GM12874 (cell line): ENCODE data around the gene SS18L1.

ENCODE experiments used
- TF ChIP-seq, protein P1 (sequence below): IDR thresholded peaks from 2 replicates; pipeline ENCODE4 v1.5.1; 2011; ENCODE audit warnings: low read depth, mild to moderate bottlenecking, control low read depth, low read length, moderate library complexity; ENCODE audit not compliant: insufficient read depth

Gene SS18L1

DNA sequence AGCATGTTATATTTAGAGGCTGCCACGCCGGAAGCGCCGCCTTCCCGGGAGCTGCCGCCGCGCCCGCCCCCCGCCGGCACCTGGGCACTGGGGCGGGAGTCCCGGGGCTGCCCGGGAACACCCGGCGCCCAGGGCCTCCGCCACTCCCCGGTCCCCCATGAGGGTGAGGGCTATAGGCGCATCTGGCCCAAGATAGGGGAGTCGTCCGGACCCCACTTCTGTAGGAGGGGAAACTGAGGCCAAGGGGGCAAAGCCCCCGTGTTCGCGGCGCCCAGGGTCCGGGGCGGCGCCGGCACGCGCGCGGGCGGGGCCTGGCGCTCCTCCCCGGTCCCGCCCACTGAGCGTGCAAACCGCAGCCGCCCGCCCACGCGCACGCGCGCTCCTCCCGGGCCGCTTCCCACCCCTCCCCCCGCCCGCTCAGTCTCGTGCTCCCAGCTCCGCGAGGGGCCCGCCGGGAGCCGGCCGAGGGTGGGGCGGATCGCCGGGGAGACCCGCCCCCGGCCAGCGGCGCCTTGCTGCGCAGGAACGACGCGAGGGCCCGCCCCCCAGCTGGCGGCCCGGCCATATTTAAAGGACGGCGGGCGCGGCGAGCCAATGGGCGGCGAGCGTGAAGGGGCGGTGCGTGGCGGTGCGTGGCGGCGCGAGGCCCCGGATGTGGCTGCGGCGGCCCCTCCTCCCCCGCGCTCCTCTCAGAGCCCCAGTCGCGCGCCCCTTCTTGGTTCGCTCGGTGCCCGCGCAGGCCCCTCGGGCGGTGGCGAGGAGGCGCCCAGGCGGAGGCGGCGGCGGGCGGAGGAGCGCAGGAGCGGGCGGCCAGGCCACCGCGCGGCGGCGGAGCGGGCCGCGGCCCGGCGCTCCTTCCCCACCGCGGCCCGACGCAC lies 21.6 kb upstream of the SS18L1 start, which contains the start of gene LSM14B:
Gene LSM14B (plus strand): TSS at position 700 of the 878 bp plus-strand sequence. CDS start 192 bp downstream, outside the sequence.
- TF ChIP-seq, protein P1, sequence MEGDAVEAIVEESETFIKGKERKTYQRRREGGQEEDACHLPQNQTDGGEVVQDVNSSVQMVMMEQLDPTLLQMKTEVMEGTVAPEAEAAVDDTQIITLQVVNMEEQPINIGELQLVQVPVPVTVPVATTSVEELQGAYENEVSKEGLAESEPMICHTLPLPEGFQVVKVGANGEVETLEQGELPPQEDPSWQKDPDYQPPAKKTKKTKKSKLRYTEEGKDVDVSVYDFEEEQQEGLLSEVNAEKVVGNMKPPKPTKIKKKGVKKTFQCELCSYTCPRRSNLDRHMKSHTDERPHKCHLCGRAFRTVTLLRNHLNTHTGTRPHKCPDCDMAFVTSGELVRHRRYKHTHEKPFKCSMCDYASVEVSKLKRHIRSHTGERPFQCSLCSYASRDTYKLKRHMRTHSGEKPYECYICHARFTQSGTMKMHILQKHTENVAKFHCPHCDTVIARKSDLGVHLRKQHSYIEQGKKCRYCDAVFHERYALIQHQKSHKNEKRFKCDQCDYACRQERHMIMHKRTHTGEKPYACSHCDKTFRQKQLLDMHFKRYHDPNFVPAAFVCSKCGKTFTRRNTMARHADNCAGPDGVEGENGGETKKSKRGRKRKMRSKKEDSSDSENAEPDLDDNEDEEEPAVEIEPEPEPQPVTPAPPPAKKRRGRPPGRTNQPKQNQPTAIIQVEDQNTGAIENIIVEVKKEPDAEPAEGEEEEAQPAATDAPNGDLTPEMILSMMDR: no peak

GRCh38 chr20:62122654-62123449 lies 20.7 kb upstream of the SS18L1 start:
- TF ChIP-seq, protein P1: no peak

DNA sequence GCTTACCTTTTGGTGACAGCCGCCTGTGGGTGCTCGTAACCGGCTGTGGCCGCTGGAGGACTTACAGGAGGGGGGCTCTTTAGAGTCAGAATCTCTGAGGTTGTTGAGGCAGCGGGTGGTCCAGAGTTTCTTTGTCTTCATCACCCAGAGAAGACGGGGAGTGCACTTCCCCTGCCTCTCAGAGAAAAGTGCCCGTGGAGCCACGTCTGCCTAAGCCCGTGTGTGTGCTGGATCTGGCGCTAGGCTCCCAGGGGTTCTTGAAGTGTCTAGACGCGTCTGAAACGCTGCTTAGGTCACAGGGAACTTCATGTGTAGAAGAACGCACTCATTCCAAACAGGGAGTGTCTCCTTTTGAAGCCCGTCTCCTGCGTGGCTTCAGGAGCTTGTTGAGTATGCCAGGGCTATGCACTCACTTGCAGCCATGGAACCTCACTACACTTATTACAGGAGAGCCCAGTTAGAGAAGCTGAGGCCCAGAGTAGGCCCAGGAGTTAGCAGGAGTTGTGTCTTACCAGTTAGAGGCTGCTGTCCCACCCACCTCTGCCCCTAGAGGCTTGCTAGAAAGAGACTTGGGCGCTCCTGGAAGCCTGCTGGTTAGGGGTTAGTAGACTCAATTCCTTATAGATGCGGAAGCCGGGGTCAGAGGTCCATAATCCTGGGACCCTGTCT lies 20.0 kb upstream of the SS18L1 start:
- TF ChIP-seq, protein P1: no peak

DNA sequence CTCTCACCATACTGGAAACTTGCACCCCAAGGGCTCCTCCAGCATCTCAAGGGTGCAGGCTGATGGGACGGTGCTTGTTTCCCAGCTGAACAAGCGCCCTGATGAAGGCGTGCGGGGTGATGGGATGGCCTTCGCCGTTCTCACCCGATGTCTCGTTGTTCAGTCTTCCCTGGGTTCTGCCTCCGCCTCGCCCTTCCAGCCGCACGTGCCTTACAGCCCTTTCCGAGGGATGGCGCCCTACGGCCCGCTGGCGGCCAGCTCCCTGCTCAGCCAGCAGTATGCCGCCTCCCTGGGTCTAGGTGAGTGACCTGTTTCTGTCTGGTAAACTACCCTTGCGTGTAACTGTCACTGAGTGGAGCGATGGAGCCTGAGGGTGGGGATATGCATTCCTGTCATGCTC lies 17.4 kb upstream of the SS18L1 start:
- TF ChIP-seq, protein P1: no peak

DNA sequence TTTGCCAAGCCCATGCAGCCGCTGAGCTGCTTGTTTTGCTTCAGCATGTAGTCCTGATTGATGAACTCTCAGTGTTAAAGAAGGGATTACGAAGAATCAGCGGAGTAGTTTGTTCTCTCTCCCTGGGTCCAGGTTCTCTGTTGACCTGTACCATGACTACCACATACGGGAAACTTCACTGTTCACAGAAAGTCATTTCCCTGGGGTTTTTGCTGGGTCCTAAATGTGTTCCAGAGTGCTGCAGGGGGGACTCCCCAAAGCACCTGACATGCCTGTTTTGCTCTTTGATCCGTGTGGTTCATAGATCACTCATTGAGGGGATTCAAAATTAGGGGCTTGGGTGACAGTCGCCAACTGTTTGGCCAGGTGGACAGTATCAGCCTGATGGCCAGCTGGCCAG lies 15.8 kb upstream of the SS18L1 start:
- TF ChIP-seq, protein P1: no peak

- TF ChIP-seq, protein P1: no peak
These were observed 15.1 kb upstream of the SS18L1 start for GRCh38 chr20:62128502-62128901.
